GM12873 (cell line): ENCODE results near the gene ADD1.

Experiments used
- TF ChIP-seq, protein P1 (sequence below): IDR thresholded peaks from 2 replicates; pipeline ENCODE4 v1.5.1; 2012; ENCODE audit warnings: low read depth, mild to moderate bottlenecking, moderate library complexity, low read length, control low read depth; ENCODE audit not compliant: insufficient read depth; ENCODE audit errors: missing control alignments

The ADD1 gene

DNA sequence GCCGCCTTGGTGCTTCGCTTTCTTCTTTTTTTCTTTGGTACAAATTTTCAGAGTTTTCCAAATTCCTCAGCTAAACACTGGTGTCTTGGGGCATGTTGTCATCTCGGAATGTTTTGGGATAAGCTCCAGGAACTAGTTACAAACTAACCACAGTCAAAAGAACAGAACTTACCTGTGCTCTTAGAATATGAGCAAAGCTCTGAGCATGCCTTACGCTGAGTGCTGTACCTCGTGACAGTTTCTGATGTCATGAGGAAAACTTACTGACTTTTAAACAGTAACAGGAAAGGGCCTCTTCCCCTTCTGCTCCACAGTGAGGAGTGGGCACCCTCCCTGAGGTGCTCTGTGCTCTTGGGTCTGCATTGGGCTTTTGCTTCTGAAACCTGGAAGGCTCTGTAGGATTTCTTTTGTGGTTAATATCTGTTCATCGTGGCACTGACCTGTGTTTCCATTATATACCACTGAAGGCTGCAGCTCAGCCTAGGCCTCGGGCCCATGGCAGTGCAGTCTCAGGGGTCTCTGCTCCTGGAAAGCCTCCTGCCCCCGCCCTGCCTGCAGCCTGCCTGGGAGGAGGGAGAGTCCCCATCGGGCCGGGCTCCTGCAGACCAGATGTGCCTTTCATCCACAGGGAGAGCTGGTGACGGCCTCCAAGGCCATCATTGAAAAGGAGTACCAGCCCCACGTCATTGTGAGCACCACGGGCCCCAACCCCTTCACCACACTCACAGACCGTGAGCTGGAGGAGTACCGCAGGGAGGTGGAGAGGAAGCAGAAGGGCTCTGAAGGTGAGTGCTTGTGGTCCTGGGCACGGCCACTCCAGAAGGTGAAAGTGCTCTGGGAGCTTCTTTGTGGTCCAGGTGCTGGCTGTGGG is 70.8 kb downstream of the ADD1 start:
- TF ChIP-seq, protein P1, sequence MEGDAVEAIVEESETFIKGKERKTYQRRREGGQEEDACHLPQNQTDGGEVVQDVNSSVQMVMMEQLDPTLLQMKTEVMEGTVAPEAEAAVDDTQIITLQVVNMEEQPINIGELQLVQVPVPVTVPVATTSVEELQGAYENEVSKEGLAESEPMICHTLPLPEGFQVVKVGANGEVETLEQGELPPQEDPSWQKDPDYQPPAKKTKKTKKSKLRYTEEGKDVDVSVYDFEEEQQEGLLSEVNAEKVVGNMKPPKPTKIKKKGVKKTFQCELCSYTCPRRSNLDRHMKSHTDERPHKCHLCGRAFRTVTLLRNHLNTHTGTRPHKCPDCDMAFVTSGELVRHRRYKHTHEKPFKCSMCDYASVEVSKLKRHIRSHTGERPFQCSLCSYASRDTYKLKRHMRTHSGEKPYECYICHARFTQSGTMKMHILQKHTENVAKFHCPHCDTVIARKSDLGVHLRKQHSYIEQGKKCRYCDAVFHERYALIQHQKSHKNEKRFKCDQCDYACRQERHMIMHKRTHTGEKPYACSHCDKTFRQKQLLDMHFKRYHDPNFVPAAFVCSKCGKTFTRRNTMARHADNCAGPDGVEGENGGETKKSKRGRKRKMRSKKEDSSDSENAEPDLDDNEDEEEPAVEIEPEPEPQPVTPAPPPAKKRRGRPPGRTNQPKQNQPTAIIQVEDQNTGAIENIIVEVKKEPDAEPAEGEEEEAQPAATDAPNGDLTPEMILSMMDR = no peak

DNA sequence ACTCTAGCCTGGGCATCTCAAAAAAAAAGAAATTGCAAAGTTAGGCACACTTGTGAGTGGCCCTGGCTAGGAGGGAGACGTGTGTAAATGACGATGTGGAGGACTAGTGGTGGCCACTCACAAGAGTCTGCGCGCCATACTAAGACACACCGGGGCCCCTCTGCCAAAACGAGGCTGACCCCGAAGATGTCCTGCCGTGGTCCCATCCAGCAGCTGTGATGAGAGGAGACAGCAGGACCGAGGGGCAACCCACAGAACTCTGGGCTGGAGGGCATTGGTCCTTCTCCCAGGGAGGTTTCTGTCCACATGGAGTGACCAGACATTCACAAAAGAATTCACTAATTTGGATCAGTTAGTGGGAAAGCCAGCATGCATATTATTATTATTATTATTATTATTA is 72.1 kb downstream of the ADD1 start:
- TF ChIP-seq, protein P1 = no peak

- TF ChIP-seq, protein P1 = no peak
Measured at GRCh38 chr4:2923141-2923551, 79.5 kb downstream of the ADD1 start.

DNA sequence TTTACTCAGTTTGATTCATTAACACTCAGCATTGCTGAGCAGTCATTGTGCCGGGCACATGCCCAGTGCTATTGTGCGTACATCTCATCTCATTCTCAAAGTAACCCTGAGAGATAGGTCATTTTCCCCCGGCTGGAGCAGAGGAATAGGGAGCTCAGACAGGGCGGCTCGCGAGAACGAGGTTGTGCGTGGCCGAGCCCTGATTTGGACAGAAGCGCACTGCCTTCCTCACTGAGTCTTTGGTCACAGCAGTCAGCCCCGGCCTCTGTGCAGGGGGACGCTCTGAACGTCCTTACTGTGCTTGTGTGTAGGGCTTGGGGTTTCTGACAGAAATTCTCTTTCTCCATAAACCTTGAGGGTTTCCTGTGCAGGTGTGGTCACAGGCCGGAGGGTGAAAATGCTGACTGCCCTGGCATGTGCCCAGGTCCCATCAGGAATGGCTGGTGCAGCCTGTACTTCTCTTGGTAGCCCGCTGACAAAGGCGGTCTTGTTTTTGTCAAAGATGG is 80.1 kb downstream of the ADD1 start:
- TF ChIP-seq, protein P1 = no peak

DNA sequence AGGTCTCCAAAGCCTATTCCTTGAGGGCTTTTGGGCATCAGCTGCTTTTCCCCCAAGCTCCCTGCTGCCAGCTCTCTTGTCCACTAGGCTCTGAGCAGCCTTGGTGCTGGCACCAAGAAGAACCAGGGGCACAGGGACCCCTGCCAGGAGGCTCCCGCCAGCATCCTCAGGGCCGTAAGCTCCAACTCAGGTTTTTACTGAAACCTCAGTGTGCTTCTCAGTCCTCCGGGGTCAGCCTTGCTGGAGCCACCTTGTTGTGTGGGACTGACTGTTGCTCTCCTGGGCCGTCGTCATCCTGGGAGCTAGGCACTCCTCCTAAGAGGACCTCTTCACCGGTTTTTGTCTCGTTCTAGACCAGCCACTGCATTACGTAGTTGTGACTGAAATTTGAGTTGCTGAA is 80.6 kb downstream of the ADD1 start:
- TF ChIP-seq, protein P1 = no peak

DNA sequence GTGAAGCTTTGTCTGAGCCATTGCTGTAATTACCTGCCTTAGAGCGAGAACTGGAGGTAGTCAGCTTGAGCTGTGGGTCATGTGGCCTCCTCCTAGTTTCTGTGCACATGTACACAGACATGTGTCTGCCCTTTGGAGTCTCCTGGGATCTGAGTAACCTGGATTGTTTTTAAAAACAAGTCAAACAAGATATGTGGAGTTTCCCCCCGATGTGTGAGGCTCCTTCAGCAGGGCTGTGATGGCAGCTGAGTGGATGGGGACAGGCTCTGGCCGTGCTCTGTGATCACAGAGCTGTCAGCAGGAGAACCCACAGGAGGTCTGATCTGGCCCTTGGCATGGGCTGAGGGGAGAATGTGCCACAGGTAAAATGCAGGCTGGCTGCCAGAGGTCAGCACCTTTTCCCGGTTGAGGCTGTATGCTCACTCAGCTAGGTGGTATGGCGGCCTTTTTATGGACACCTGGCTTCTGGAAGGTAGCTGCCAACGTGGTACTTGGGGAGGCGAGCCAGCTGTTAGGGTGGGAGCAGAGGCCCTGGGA is 81.2 kb downstream of the ADD1 start:
- TF ChIP-seq, protein P1 = no peak

DNA sequence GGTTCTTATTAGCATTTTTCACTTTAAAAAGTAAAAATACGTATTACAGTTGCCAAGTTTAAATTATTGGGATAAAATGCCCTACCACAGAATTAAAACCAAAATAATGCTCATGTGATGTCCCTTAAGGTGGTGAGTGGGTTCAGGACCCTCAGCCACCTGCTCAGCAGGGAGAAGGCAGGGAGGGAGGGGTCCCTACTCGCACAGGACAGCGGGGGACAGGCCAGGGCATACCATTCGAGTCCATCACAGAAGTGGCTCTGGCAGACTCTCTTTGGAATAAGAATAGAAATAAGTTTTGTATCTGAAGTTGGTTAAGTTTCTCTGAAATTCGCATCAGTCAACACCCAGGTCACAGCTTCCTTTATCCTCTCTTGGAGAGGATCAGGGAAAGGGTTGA is 81.9 kb downstream of the ADD1 start:
- TF ChIP-seq, protein P1 = no peak
